PC-9 (cell line): ENCODE measurements around the gene LEFTY2. TPM values are rescaled to one million over a fixed set of nuclear protein-coding genes. Genes with fewer than 3 reads are reported as not detected.

Source experiments
- BruUV-seq: library from RNA; stranded (reverse); fragments of 400-500 nt; replicated peaks from 2 replicates; lab custom pipeline; 2021; lab: Mats Ljungman, UMichigan
- CTCF ChIA-PET: fragments of 300-600 bp; sonication (Branson Sonifier 250); formaldehyde crosslinking; loops from one replicate; lab custom pipeline; 2022; ENCODE audit warnings: antibody characterized with exemption; lab: Charles Lee
- POLR2A ChIA-PET: fragments of 300-600 bp; sonication (Branson Sonifier 250); formaldehyde crosslinking; loops from one replicate; lab custom pipeline; 2022; ENCODE audit warnings: antibody characterized with exemption; ENCODE audit not compliant: unreplicated experiment; lab: Charles Lee
- DNase-seq, 2 experiments: peaks; one replicate each; pipeline versions ENCODE4 v3.0.0 to v3.0.0-alpha.2; 2015 to 2022; ENCODE audit warnings: mixed read lengths in 1 of 2
- H2AFZ ChIP-seq: fragments of 200-600 bp; sonication (generic); 2 replicates; pipeline ENCODE4 v1.8.1; 2017; ENCODE audit warnings: antibody characterized with exemption
- H3F3A ChIP-seq: fragments of 200-600 bp; sonication (generic); 2 replicates; pipeline ENCODE4 v1.8.1; 2017; ENCODE audit warnings: antibody characterized with exemption, mild to moderate bottlenecking, low read depth; ENCODE audit not compliant: insufficient read depth
- H3K27ac ChIP-seq: fragments of 200-600 bp; sonication (generic); 2 replicates; pipeline ENCODE4 v1.6.1; 2016; ENCODE audit warnings: mixed run types
- H3K27me3 ChIP-seq: fragments of 200-600 bp; sonication (generic); 2 replicates; pipeline ENCODE4 v1.6.1; 2016; ENCODE audit warnings: low read depth, mixed run types; ENCODE audit not compliant: insufficient read depth
- H3K36me3 ChIP-seq: fragments of 200-600 bp; sonication (generic); 2 replicates; pipeline ENCODE4 v1.6.1; 2016; ENCODE audit warnings: low read depth, mixed run types
- H3K4me1 ChIP-seq: fragments of 200-600 bp; sonication (generic); replicated peaks from 2 replicates; pipeline ENCODE4 v1.6.1; 2016; ENCODE audit warnings: mixed run types; ENCODE audit not compliant: insufficient read depth
- H3K4me2 ChIP-seq: fragments of 200-600 bp; sonication (generic); 2 replicates; pipeline ENCODE4 v1.6.1; 2017; ENCODE audit warnings: mixed run types
- H3K4me3 ChIP-seq: fragments of 200-600 bp; sonication (generic); 2 replicates; pipeline ENCODE4 v1.6.1; 2016; ENCODE audit warnings: mixed run types
- H3K79me2 ChIP-seq: fragments of 200-600 bp; sonication (generic); 2 replicates; pipeline ENCODE4 v1.6.1; 2017; ENCODE audit warnings: low read depth, mixed run types
- H3K9me2 ChIP-seq: fragments of 200-600 bp; sonication (generic); 2 replicates; pipeline ENCODE4 v1.8.1; 2017; ENCODE audit warnings: mild to moderate bottlenecking; ENCODE audit not compliant: insufficient read depth
- H3K9me3 ChIP-seq: fragments of 200-600 bp; sonication (generic); 2 replicates; pipeline ENCODE4 v1.8.1; 2016; ENCODE audit warnings: low read depth; ENCODE audit not compliant: insufficient read depth
- H4K20me1 ChIP-seq: fragments of 200-600 bp; sonication (generic); 2 replicates; pipeline ENCODE4 v1.8.1; 2017; ENCODE audit not compliant: insufficient read depth
- EZH2 ChIP-seq: fragments of 200-600 bp; sonication (generic); IDR thresholded peaks from 2 replicates; pipeline ENCODE4 v1.8.0; 2017; ENCODE audit warnings: antibody characterized with exemption, low read depth
- intact Hi-C: fragments of 100-400 bp; cut with micrococcal nuclease; formaldehyde crosslinking; loops from one replicate; pipeline ENCODE4 v1.10.0; 2022; ENCODE audit not compliant: unreplicated experiment
- total RNA-seq: library from RNA; stranded (reverse); gene quantifications from 2 replicates; pipeline ENCODE4 v1.2.3, GENCODE V29; 2021
- TF ChIP-seq, protein P1 (sequence below): fragments of 200-600 bp; sonication (generic); conservative IDR thresholded peaks from 2 replicates; pipeline ENCODE4 v1.6.1; 2017; ENCODE audit warnings: mixed run types, antibody characterized with exemption, mild to moderate bottlenecking, moderate library complexity

The LEFTY2 gene
- total RNA-seq, 1 experiment from 2014 or later: not detected

DNA sequence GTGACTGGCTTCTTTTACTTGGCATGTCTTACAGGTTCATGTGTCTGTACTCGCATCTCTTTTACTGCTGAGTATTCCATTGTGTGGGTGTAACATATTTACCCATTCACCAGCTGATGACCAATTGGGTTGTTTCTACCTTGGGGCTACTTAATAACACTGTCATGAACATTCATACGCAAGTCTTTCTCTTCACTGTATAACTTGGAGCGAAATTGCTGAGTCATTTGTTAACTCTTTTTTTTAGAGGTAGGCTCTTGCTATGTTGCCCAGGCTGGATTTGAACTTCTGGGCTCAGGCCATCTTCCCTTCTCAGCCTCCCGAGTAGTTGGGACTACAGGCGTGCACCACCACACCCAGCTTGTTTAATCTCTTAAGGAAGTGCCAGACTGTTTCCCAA lies 23.5 kb downstream of the LEFTY2 start:
- intact Hi-C loops: no loop called here
- Histone ChIP-seq H3K79me2 (peaks cover 21% of the 10 kb centered on the region), H3K4me2 (no peak overlapping the region), H3K9me2 (no peaks in the 10 kb centered on the region), H3K27ac (peak overlapping the region; percentile 16; the same call in 1 of the 2 replicates), H3K9me3 (no peaks in the 10 kb centered on the region), H3K36me3 (peaks cover 26% of the 10 kb centered on the region), H3K27me3 (no peaks in the 10 kb centered on the region), H3F3A (peaks cover 16% of the 10 kb centered on the region; the same call in 1 of the 2 replicates), H2AFZ (no peak overlapping the region), H3K4me3 (no peak overlapping the region), H4K20me1 (0 out of 2 replicates have a peak, but pooled peaks cover 5% of the 10 kb centered on the region), H3K4me1 (peaks cover 8% of the 10 kb centered on the region)
- TF ChIP-seq, protein P1, sequence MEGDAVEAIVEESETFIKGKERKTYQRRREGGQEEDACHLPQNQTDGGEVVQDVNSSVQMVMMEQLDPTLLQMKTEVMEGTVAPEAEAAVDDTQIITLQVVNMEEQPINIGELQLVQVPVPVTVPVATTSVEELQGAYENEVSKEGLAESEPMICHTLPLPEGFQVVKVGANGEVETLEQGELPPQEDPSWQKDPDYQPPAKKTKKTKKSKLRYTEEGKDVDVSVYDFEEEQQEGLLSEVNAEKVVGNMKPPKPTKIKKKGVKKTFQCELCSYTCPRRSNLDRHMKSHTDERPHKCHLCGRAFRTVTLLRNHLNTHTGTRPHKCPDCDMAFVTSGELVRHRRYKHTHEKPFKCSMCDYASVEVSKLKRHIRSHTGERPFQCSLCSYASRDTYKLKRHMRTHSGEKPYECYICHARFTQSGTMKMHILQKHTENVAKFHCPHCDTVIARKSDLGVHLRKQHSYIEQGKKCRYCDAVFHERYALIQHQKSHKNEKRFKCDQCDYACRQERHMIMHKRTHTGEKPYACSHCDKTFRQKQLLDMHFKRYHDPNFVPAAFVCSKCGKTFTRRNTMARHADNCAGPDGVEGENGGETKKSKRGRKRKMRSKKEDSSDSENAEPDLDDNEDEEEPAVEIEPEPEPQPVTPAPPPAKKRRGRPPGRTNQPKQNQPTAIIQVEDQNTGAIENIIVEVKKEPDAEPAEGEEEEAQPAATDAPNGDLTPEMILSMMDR: no peak
- TF ChIP-seq EZH2: no peak
- CTCF ChIA-PET: interaction anchor here (0.6 kb wide), 1 partner anchor 89 kb away, joined by 3 read pairs; no protein-coding TSS in a partner anchor
- DNase-seq: no peak
- POLR2A ChIA-PET: interaction anchor here (0.7 kb wide), 1 partner anchor 449 kb away, joined by 6 read pairs; no protein-coding TSS in a partner anchor
- no TSS peak for BruUV-seq

DNA sequence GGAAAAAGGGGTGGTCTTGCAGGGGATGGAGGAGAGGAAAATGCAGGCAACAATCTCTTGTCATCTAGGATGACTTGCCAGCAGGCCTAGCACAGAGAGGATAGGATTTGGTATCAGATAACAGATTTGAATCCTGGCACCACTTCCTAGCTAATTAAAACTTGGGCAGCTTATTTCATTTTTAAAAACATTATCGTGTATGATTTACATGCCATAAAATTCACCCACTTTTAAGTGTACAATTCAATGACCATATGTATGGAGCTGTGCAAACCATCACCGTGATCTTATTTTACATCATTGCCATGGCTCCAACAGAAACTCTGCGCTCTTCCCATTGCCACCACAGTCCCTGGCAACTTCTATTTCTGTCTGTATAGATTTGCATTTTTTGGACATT lies 23.9 kb downstream of the LEFTY2 start:
- BruUV-seq: no TSS peak
- CTCF ChIA-PET: no interaction called here
- intact Hi-C loops: no loop called here

DNA sequence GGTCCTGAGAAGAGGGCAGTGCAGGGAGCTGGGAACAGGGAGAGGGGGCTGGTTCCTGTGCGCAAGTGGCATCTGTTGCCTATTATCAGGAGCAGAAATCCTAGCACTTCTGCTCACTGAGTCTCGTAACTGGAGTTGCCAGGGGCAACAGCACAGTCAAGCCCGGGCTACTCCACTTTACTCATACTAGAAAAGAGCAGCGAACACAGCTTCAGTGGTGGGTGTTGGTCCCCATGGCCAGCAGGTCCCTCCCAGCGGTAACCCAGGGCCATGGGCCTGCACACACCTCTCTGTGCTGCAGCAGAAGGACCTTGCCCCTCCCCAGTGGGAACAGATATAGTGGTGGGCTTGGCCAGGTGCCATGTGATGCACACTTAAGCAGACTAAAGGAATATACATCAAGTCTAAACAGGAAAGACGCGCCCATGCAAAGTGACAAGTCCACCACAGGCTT lies 25.5 kb downstream of the LEFTY2 start:
- Histone ChIP-seq H2AFZ (no peak overlapping the region), H3K9me3 (no peaks in the 10 kb centered on the region), H3K4me3 (no peak overlapping the region), H3F3A (peaks cover 8% of the 10 kb centered on the region; the same call in 1 of the 2 replicates), H3K36me3 (peaks cover 14% of the 10 kb centered on the region; the same call in 1 of the 2 replicates), H4K20me1 (no peaks in the 10 kb centered on the region), H3K4me1 (no peaks in the 10 kb centered on the region), H3K27ac (no peak overlapping the region), H3K79me2 (peaks cover 1% of the 10 kb centered on the region), H3K27me3 (no peaks in the 10 kb centered on the region), H3K9me2 (no peaks in the 10 kb centered on the region), H3K4me2 (no peak overlapping the region)
- POLR2A ChIA-PET: no interaction called here
- CTCF ChIA-PET: interaction anchor here (0.6 kb wide), 1 partner anchor 66 kb away, joined by 4 read pairs; no protein-coding TSS in a partner anchor
- intact Hi-C loops: no loop called here
- no peak for DNase-seq
- TF ChIP-seq, protein P1: no peak
- no peak for TF ChIP-seq EZH2
- no TSS peak for BruUV-seq

More for the DNA sequence above, 23.9 kb downstream of the LEFTY2 start:
- Histone ChIP-seq H3K27ac (no peak overlapping the region), H3F3A (peaks cover 12% of the 10 kb centered on the region; the same call in 1 of the 2 replicates), H3K4me2 (no peak overlapping the region), H3K9me3 (no peaks in the 10 kb centered on the region), H3K79me2 (peaks cover 16% of the 10 kb centered on the region), H3K4me3 (no peak overlapping the region), H3K27me3 (no peaks in the 10 kb centered on the region), H3K4me1 (peaks cover 4% of the 10 kb centered on the region), H3K9me2 (no peaks in the 10 kb centered on the region), H3K36me3 (peaks cover 25% of the 10 kb centered on the region), H4K20me1 (0 out of 2 replicates have a peak, but pooled peaks cover 5% of the 10 kb centered on the region), H2AFZ (no peak overlapping the region)
- no peak for DNase-seq
- POLR2A ChIA-PET: no interaction called here
- TF ChIP-seq, protein P1: no peak
- no peak for TF ChIP-seq EZH2
